Immature natural killer cell (primary cell): ENCODE measurements around the gene PCOLCE2. TPM values are rescaled to one million over a fixed set of nuclear protein-coding genes. Genes with fewer than 3 reads are reported as not detected.

Experiments used
- DNase-seq, 3 donors: peaks; one replicate each; pipeline ENCODE4 v3.0.0; 2022; ENCODE audit warnings: mixed read lengths in 1 of 3
- H3K27ac Mint-ChIP-seq, 6 donors: one replicate each; pipeline ENCODE4 v1.8.0; 2020; ENCODE audit warnings: mixed read lengths in 6 of 6, mild to moderate bottlenecking in 5 of 6, inconsistent platforms in 4 of 6, moderate library complexity in 3 of 6
- H3K27me3 Mint-ChIP-seq, 3 donors: one replicate each; pipeline ENCODE4 v1.8.0; 2020 to 2021; ENCODE audit warnings: low read depth in 3 of 3, mild to moderate bottlenecking in 3 of 3, mixed read lengths in 3 of 3, moderate library complexity in 3 of 3, inconsistent platforms in 1 of 3
- H3K36me3 Mint-ChIP-seq, 3 donors: one replicate each; pipeline ENCODE4 v1.8.0; 2020; ENCODE audit warnings: mixed read lengths in 3 of 3, inconsistent platforms in 2 of 3, mild to moderate bottlenecking in 2 of 3
- H3K4me1 Mint-ChIP-seq, 2 donors: one replicate each; pipeline ENCODE4 v1.8.0; 2020; ENCODE audit warnings: inconsistent platforms in 2 of 2, mild to moderate bottlenecking in 2 of 2, mixed read lengths in 2 of 2, moderate library complexity in 1 of 2
- H3K4me3 Mint-ChIP-seq, 5 donors: one replicate each; pipeline ENCODE4 v1.8.0; 2020; ENCODE audit warnings: mild to moderate bottlenecking in 5 of 5, mixed read lengths in 5 of 5, inconsistent platforms in 3 of 5, moderate library complexity in 3 of 5
- H3K9me3 Mint-ChIP-seq, 6 donors: one replicate each; pipeline ENCODE4 v1.8.0; 2020; ENCODE audit warnings: mild to moderate bottlenecking in 6 of 6, mixed read lengths in 6 of 6, inconsistent platforms in 4 of 6, moderate library complexity in 3 of 6
- polyA plus RNA-seq, 3 donors: library from polyadenylated mRNA; unstranded; fragments of 300-500 nt; fragmentation: Illumina TruSeq; gene quantifications; one replicate each; pipeline ENCODE4 v1.2.3, GENCODE V29; 2021

The PCOLCE2 gene, protein sequence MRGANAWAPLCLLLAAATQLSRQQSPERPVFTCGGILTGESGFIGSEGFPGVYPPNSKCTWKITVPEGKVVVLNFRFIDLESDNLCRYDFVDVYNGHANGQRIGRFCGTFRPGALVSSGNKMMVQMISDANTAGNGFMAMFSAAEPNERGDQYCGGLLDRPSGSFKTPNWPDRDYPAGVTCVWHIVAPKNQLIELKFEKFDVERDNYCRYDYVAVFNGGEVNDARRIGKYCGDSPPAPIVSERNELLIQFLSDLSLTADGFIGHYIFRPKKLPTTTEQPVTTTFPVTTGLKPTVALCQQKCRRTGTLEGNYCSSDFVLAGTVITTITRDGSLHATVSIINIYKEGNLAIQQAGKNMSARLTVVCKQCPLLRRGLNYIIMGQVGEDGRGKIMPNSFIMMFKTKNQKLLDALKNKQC
- not detected for polyA plus RNA-seq

DNA sequence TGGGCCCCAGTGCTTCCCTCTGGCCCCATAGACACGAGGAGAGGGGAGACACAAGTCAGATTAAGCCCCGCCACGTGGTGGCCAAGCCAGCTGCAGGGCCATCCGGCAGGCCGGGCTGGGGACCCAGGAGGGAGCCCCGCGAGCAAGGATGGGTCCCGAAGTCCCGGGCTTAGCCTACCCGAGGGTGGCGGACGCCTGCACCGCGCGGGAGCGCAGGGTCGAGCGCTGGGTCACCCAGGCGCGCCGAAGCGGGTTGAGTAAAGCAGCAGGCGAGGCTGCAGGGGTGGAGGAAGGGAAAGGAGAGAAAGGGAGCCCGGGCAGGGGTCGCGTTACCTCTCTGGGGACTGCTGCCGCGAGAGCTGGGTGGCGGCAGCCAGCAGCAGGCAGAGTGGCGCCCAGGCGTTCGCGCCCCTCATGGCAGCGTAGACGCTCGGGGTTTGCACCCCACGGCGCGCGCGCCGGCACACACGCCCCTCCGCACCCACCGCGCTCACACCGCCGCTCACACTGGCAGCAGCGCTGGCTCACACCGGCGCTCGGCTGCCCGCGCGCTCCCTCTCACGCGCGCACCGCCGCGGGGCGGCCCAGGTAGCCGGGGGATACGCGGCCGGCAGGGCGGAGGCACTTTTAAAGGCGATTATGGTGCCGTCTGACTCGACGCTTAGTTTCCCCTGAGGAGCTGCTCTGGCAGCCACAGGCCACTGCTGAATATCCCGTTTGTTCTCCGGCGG is at the start of gene PCOLCE2:
TSS of gene PCOLCE2 (minus strand) at position 603 of the 731 bp plus-strand sequence. CDS start at position 416, 187 bp downstream.
- Mint-ChIP-seq H3K27ac (no peak within 1 kb of the TSS), H3K36me3 (no peaks in the 10 kb centered on the region), H3K4me1 (peaks cover 3 to 13% of the 10 kb centered on the region in 2 donors), H3K4me3 (peak within 1 kb of the TSS; percentile 15 to 67 (median 55)), H3K27me3 (peaks cover 4 to 19% (median 8%) of the 10 kb centered on the region in 3 donors), H3K9me3 (peaks cover 0 to 1% (median 0%) of the 10 kb centered on the region in 6 donors)
- no peak for DNase-seq

DNA sequence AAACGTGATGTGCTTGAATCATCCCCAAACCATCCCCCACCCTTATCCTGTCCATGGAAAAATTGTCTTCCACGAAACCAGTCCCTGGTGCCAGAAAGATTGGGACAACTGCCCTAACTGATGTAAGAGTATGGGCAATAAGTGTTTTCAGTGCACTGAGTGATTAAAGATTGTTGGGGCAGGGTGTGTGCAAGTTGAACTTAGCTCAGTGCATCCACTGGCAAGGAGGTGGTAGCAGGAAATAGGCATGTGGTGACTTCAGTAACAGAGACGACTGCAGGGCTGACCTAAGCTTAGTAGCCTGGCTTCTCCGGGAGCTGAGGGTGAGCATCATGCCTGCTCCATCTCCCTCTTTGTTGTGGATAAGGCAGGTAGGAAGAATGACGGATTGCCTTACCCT is 47.1 kb upstream of the PCOLCE2 start:
- no peak overlapping the region for H3K27ac Mint-ChIP-seq
- no peak overlapping the region for H3K4me3 Mint-ChIP-seq
- no peaks in the 10 kb centered on the region for H3K4me1 Mint-ChIP-seq
- H3K9me3 Mint-ChIP-seq, result no peaks in the 10 kb centered on the region
- H3K27me3 Mint-ChIP-seq, result peaks cover 5 to 18% (median 6%) of the 10 kb centered on the region in 3 donors
- H3K36me3 Mint-ChIP-seq, result no peaks in the 10 kb centered on the region
- no peak for DNase-seq

DNA sequence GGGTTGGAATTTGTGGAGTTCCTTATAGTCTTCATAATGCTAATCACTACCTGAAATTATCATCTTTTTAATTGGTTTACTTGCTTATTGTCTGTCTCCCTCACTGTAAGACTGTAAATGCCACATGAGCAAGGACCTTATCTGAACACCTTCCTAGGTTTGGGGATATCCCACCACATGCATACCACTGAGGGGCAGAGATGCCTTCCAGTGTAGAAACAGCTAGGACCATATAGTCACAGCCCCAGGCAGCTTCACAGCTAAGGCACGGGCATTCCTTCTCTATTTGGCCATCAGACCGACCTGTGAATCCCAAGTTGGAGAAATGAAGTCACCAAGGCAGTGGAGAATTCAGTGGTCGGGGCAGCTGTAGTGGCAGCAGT is 46.0 kb upstream of the PCOLCE2 start:
- Mint-ChIP-seq H3K4me3 (no peak overlapping the region), H3K27me3 (peaks cover 5 to 18% (median 6%) of the 10 kb centered on the region in 3 donors), H3K4me1 (no peaks in the 10 kb centered on the region), H3K36me3 (no peaks in the 10 kb centered on the region), H3K27ac (no peak overlapping the region), H3K9me3 (no peaks in the 10 kb centered on the region)
- no peak for DNase-seq

DNA sequence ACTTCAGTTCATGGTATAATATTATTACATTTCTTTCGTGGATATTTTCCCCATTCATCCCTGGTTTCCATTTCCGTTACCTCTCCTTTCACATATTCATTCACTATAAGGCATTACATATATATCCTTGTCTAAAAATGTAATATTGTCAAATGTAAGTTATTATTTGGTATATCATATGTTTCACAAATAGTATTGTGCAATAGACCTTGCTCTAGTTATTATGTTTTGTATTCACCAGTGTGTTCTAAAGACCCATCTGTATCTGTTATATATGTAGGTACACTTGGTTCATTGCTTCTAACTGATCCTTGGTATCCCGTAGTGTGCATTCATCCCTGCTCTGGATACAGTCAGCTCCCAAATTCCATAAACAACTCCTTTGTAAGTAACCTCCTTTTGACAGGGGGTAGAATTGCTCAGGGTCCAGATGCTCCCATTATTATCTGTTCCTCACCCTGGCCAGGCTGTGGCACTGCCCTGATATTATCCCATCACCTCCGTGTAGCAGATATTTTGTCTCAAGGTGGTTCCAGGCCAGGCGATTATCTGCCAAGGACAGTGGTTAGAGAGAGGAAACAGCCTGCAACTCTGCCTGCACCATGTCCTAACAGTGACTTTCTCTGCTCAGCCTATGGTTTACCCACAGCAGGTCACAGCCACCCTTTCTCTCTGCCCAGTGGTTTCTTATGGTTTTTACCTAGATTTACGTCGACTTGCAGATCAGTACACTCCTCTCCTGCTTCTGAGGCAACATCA is 45.4 kb upstream of the PCOLCE2 start:
- no peaks in the 10 kb centered on the region for H3K36me3 Mint-ChIP-seq
- no peak overlapping the region for H3K4me3 Mint-ChIP-seq
- H3K27ac Mint-ChIP-seq, result no peak overlapping the region
- no peak for DNase-seq
- H3K9me3 Mint-ChIP-seq, result no peaks in the 10 kb centered on the region
- H3K27me3 Mint-ChIP-seq, result peaks cover 5 to 18% (median 6%) of the 10 kb centered on the region in 3 donors
- no peaks in the 10 kb centered on the region for H3K4me1 Mint-ChIP-seq

DNA sequence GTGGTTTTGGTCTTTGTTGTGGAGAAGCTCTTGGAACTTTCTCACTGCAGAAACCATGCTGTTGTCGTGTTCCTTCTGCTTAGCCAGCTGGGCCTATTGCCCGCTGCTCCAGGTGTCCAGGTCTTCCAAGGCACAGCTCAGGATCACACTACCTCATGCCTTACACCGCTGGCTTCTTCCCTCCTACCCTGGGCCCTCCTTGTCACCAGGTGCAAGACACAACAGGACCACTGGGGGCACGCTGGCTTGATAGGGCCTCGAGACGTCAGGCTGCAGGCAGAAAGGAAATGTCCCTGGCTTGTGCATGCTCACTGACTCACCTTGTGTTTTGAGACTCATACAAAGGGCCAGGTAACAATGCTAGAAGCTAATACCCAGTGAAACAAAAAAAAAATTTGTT is 42.3 kb upstream of the PCOLCE2 start:
- Mint-ChIP-seq H3K4me3 (no peak overlapping the region), H3K36me3 (no peaks in the 10 kb centered on the region), H3K27me3 (peaks cover 2 to 15% (median 5%) of the 10 kb centered on the region in 3 donors), H3K27ac (no peak overlapping the region), H3K4me1 (no peaks in the 10 kb centered on the region), H3K9me3 (no peaks in the 10 kb centered on the region)
- no peak for DNase-seq

DNA sequence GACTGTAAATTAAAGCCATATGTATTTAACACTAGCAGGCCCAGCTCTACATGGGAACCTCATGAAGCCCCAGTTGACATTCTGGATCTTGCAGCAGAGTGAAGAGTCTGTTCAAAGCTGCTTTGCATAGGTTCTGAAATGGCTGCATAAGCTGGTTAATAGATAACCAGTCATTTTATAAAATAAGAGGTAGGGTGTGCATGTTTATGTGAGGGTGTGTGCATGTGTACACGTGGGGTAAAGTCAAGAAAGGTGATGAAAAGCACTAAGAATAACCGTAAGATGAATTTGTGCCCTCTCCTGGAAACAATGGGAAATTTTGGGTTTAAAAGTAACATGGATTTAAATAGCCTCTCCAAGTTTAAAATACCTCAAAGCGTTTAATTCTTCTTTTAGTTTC is 41.6 kb upstream of the PCOLCE2 start:
- H3K4me1 Mint-ChIP-seq, result no peaks in the 10 kb centered on the region
- DNase-seq, result no peak
- no peak overlapping the region for H3K4me3 Mint-ChIP-seq
- H3K9me3 Mint-ChIP-seq, result no peaks in the 10 kb centered on the region
- no peaks in the 10 kb centered on the region for H3K36me3 Mint-ChIP-seq
- no peak overlapping the region for H3K27ac Mint-ChIP-seq
- H3K27me3 Mint-ChIP-seq, result peaks cover 2 to 15% (median 5%) of the 10 kb centered on the region in 3 donors

DNA sequence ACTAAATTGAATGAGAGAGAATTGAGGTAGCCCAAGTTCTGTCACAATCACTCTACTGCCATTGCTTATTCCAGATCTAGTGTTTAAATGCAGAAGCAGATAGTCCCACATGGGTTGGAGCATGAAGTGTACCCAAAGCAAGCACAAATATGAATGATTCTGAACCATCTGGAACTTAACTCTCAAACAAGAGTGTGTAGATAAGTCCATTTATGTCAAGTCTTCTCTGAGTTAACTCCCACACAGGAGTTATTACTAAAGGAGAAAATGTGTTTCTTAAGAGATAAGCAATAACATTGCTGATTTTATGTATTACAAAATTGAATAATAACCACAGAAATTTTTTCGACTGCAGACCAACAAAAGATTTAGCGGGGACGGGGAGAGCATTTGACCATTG is 41.0 kb upstream of the PCOLCE2 start:
- no peaks in the 10 kb centered on the region for H3K36me3 Mint-ChIP-seq
- peaks cover 1 to 11% (median 5%) of the 10 kb centered on the region in 3 donors for H3K27me3 Mint-ChIP-seq
- no peak for DNase-seq
- no peaks in the 10 kb centered on the region for H3K9me3 Mint-ChIP-seq
- no peaks in the 10 kb centered on the region for H3K4me1 Mint-ChIP-seq
- H3K27ac Mint-ChIP-seq, result no peak overlapping the region
- no peak overlapping the region for H3K4me3 Mint-ChIP-seq

DNA sequence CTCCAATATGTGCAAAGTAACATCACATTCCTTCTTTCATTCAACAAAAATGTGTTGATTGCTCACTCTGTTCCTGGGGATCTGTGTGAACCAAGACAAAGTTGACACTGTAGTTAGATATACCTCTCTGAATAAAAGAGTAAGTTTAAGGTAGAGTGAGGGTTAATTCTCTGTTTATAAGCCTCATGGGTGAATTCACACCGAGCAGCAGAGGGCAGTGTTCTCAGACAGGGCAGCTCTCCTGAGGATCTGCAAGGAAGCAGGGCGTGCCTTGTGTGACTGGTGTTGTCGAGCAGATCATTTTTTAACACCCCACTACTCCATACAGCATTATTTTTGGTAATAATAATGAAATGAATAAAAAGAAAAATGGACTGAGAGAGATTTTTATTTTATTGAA is 40.2 kb upstream of the PCOLCE2 start:
- no peaks in the 10 kb centered on the region for H3K36me3 Mint-ChIP-seq
- H3K27me3 Mint-ChIP-seq, result peaks cover 0 to 9% (median 5%) of the 10 kb centered on the region in 3 donors
- DNase-seq, result no peak
- no peak overlapping the region for H3K4me3 Mint-ChIP-seq
- H3K9me3 Mint-ChIP-seq, result peaks cover 0 to 6% (median 0%) of the 10 kb centered on the region in 6 donors
- no peak overlapping the region for H3K27ac Mint-ChIP-seq
- no peaks in the 10 kb centered on the region for H3K4me1 Mint-ChIP-seq

DNA sequence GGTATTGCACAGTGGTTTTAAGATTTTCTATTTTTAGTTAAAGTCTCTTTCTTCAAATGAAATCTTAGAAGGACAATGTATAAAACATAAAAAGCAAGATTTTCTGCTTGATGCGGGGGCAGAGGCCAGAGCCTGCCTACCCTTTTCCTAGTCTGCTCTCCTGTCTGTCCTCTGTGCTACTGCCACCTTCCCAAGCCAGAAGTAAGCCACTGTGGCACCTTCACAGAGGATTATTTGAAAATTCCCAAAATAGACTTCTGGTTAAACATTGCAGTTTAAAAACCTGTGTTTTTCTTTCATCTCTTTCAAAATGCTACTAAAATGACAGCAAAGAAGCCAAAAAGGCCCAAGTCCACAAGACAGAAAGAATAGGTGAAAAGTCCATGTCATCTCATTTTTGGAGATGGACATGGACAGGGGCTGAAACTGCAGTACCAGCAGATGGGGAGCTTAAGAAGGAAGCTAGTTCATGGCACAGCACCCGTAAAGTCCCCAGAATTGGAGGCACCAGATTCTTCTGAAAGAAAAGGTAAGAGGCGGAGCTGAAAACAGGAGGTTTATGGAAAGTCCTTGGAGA is 37.6 kb upstream of the PCOLCE2 start:
- H3K4me1 Mint-ChIP-seq, result no peaks in the 10 kb centered on the region
- no peak overlapping the region for H3K27ac Mint-ChIP-seq
- no peaks in the 10 kb centered on the region for H3K36me3 Mint-ChIP-seq
- peaks cover 0 to 6% (median 0%) of the 10 kb centered on the region in 6 donors for H3K9me3 Mint-ChIP-seq
- H3K27me3 Mint-ChIP-seq, result peaks cover 0 to 16% (median 2%) of the 10 kb centered on the region in 3 donors
- no peak overlapping the region for H3K4me3 Mint-ChIP-seq
- DNase-seq, result no peak

DNA sequence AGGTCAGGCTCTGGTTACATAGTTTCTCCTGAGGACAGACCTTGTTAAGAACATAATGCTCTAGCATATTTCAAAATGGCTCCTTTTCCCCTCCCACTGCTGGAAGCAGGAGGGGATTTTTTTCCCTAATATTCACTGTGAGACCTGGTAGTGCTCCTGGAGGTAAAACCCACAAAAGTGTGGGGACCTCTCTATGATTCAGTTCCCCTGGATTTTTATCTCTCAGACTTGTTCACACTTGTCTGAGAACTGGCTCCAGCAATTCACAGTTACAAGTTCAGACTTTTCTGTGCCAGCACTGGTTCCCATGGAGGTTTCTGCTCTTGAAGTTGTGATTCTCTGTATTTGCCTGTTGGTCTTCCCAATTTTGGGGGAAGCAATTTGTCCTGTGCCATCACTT is 36.3 kb upstream of the PCOLCE2 start:
- H3K27me3 Mint-ChIP-seq, result peaks cover 0 to 16% (median 2%) of the 10 kb centered on the region in 3 donors
- no peak overlapping the region for H3K27ac Mint-ChIP-seq
- no peak for DNase-seq
- peaks cover 0 to 8% (median 0%) of the 10 kb centered on the region in 6 donors for H3K9me3 Mint-ChIP-seq
- no peaks in the 10 kb centered on the region for H3K4me1 Mint-ChIP-seq
- no peaks in the 10 kb centered on the region for H3K36me3 Mint-ChIP-seq
- no peak overlapping the region for H3K4me3 Mint-ChIP-seq

DNA sequence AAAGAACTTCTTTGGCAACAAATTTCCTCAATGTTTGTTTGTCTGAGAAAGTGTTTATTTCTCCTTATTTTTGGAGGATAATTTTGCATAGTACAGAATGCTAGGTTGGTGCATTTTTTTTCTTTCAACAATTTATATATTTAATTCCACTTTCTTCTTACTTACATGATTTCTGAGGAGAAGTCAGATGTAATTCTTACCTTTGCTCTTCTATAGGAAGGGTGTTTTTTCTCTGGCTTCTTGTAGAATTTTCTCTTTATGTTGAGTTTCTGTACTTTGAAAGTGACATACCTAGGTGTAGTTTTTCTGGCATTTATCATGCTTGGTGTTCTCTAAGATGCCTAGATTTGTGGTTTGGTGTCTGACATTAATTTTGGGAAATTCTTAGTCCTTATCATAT is 34.8 kb upstream of the PCOLCE2 start:
- H3K4me3 Mint-ChIP-seq, result no peak overlapping the region
- H3K27me3 Mint-ChIP-seq, result peaks cover 0 to 19% (median 2%) of the 10 kb centered on the region in 3 donors
- no peak for DNase-seq
- H3K36me3 Mint-ChIP-seq, result no peaks in the 10 kb centered on the region
- H3K27ac Mint-ChIP-seq, result no peak overlapping the region
- H3K9me3 Mint-ChIP-seq, result peaks cover 0 to 8% (median 0%) of the 10 kb centered on the region in 6 donors
- H3K4me1 Mint-ChIP-seq, result no peaks in the 10 kb centered on the region

DNA sequence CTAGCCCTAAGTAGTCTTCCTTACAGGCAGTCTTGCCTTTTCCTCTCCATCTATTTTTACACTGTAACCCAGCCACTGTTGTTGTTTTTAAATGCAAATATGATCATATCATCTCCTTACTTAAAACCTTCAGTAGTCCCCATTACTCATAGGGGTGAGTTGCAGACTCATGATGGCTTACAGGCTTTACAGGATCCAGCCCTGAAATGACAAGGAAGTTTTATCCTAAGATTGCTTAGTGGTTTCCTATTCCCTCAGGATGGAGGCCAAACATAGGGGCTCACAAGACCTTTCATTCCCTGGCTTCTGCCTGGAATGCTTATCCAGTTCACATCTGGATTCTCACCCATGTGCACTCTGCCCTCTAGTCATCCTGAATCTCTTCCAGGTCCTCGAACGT is 27.7 kb upstream of the PCOLCE2 start:
- Mint-ChIP-seq H3K9me3 (peaks cover 0 to 5% (median 0%) of the 10 kb centered on the region in 6 donors), H3K4me3 (no peak overlapping the region), H3K27ac (no peak overlapping the region), H3K4me1 (no peaks in the 10 kb centered on the region), H3K36me3 (no peaks in the 10 kb centered on the region), H3K27me3 (peaks cover 0 to 9% (median 4%) of the 10 kb centered on the region in 3 donors)
- no peak for DNase-seq

DNA sequence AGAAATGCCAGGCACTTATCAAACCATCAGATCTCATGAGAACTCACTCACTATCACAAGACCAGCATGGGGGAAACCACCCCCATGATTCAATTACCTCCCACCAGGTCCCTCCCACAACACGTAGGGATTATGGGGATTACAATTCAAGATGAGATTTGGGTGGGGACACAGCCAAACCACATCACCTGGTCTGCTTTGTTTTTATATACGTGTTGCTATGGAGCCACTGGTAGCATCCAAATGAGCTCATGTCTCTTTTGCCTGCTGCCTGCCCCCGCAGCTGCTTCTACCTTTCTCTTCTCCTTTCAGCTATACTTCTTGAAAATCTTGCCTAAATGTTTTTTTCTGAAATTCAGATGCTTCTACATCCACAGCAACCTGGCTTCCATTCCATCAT is 26.8 kb upstream of the PCOLCE2 start:
- Mint-ChIP-seq H3K27ac (no peak overlapping the region), H3K4me3 (no peak overlapping the region), H3K9me3 (peaks cover 0 to 5% (median 0%) of the 10 kb centered on the region in 6 donors), H3K36me3 (no peaks in the 10 kb centered on the region), H3K27me3 (peaks cover 4 to 11% (median 4%) of the 10 kb centered on the region in 3 donors), H3K4me1 (no peaks in the 10 kb centered on the region)
- no peak for DNase-seq
